HEK293 (cell line): ENCODE measurements around the gene ZNF792.
A peak's percentile ranks its signal among the peaks of the same experiment; 100 is the strongest.

Experiments used
- GLIS1 ChIP-seq: fragments of 450-650 bp; formaldehyde crosslinking; IDR thresholded peaks from 2 replicates; pipeline ENCODE4 v1.5.1; 2016; ENCODE audit warnings: missing biosample characterization, missing genetic modification characterization
- HIC1 ChIP-seq: fragments of 450-650 bp; formaldehyde crosslinking; IDR thresholded peaks from 2 replicates; pipeline ENCODE4 v1.5.1; 2016; ENCODE audit warnings: missing biosample characterization, missing genetic modification characterization
- KLF10 ChIP-seq: fragments of 450-650 bp; IDR thresholded peaks from 2 replicates; pipeline ENCODE4 v1.5.1; 2018; ENCODE audit warnings: missing biosample characterization, mild to moderate bottlenecking, missing genetic modification characterization
- KLF16 ChIP-seq: fragments of 450-650 bp; formaldehyde crosslinking; IDR thresholded peaks from 2 replicates; pipeline ENCODE4 v1.5.1; 2017; ENCODE audit warnings: missing biosample characterization, missing genetic modification characterization
- KLF9 ChIP-seq: fragments of 450-650 bp; formaldehyde crosslinking; IDR thresholded peaks from 2 replicates; pipeline ENCODE4 v1.5.1; 2016; ENCODE audit warnings: missing biosample characterization, missing genetic modification characterization, low read depth
- PATZ1 ChIP-seq: fragments of 450-650 bp; formaldehyde crosslinking; IDR thresholded peaks from 2 replicates; pipeline ENCODE4 v1.5.1; 2016; ENCODE audit warnings: missing biosample characterization, missing genetic modification characterization
- REST ChIP-seq: fragments of 450-650 bp; formaldehyde crosslinking; IDR thresholded peaks from 2 replicates; pipeline ENCODE4 v1.5.1; 2016; ENCODE audit warnings: missing biosample characterization, missing genetic modification characterization
- SCRT1 ChIP-seq: fragments of 450-650 bp; formaldehyde crosslinking; IDR thresholded peaks from 2 replicates; pipeline ENCODE4 v1.5.1; 2016; ENCODE audit warnings: missing biosample characterization, missing genetic modification characterization, borderline replicate concordance
- SCRT2 ChIP-seq: fragments of 450-650 bp; formaldehyde crosslinking; IDR thresholded peaks from 2 replicates; pipeline ENCODE4 v1.5.1; 2016; ENCODE audit warnings: missing biosample characterization, missing genetic modification characterization
- SETDB1 ChIP-seq: IDR thresholded peaks from one replicate; pipeline ENCODE4 v1.6.1; 2017; ENCODE audit warnings: mild to moderate bottlenecking, low read length, moderate library complexity, mixed read lengths; ENCODE audit not compliant: insufficient read length
- ZBTB10 ChIP-seq: fragments of 450-650 bp; formaldehyde crosslinking; IDR thresholded peaks from 2 replicates; pipeline ENCODE4 v1.5.1; 2016; ENCODE audit warnings: missing biosample characterization, missing genetic modification characterization
- ZBTB8A ChIP-seq: fragments of 450-650 bp; formaldehyde crosslinking; IDR thresholded peaks from 2 replicates; pipeline ENCODE4 v1.5.1; 2016; ENCODE audit warnings: missing biosample characterization, missing genetic modification characterization
- ZEB2 ChIP-seq: fragments of 450-650 bp; formaldehyde crosslinking; IDR thresholded peaks from 2 replicates; pipeline ENCODE4 v1.5.1; 2016; ENCODE audit warnings: missing biosample characterization, missing genetic modification characterization
- ZIC2 ChIP-seq: fragments of 450-650 bp; formaldehyde crosslinking; IDR thresholded peaks from 2 replicates; pipeline ENCODE4 v1.5.1; 2016; ENCODE audit warnings: missing biosample characterization, missing genetic modification characterization
- ZNF132 ChIP-seq: fragments of 450-650 bp; formaldehyde crosslinking; IDR thresholded peaks from 2 replicates; pipeline ENCODE4 v1.5.1; 2017; ENCODE audit warnings: missing biosample characterization, missing genetic modification characterization, borderline replicate concordance
- ZNF146 ChIP-seq: fragments of 450-650 bp; formaldehyde crosslinking; IDR thresholded peaks from 2 replicates; pipeline ENCODE4 v1.5.1; 2016; ENCODE audit warnings: missing biosample characterization, missing genetic modification characterization
- ZNF148 ChIP-seq: fragments of 450-650 bp; formaldehyde crosslinking; IDR thresholded peaks from 2 replicates; pipeline ENCODE4 v1.5.0; 2017; ENCODE audit warnings: missing biosample characterization, missing genetic modification characterization, borderline replicate concordance
- ZNF221 ChIP-seq: fragments of 450-650 bp; formaldehyde crosslinking; IDR thresholded peaks from 2 replicates; pipeline ENCODE4 v1.5.1; 2017; ENCODE audit warnings: missing biosample characterization, missing genetic modification characterization, borderline replicate concordance
- ZNF341 ChIP-seq: fragments of 450-650 bp; formaldehyde crosslinking; IDR thresholded peaks from 2 replicates; pipeline ENCODE4; 2016; ENCODE audit warnings: low read depth, missing biosample characterization, missing genetic modification characterization
- ZNF416 ChIP-seq: fragments of 450-650 bp; formaldehyde crosslinking; IDR thresholded peaks from 2 replicates; pipeline ENCODE4 v1.5.1; 2016; ENCODE audit warnings: missing biosample characterization, missing genetic modification characterization
- ZNF561 ChIP-seq: fragments of 450-650 bp; IDR thresholded peaks from 2 replicates; pipeline ENCODE4 v1.5.1; 2018; ENCODE audit warnings: missing biosample characterization, missing genetic modification characterization, borderline replicate concordance
- ZNF621 ChIP-seq: fragments of 450-650 bp; formaldehyde crosslinking; IDR thresholded peaks from 2 replicates; pipeline ENCODE4 v1.5.1; 2017; ENCODE audit warnings: missing biosample characterization, missing genetic modification characterization
- ZNF701 ChIP-seq: fragments of 450-650 bp; formaldehyde crosslinking; IDR thresholded peaks from 2 replicates; pipeline ENCODE4 v1.5.1; 2016; ENCODE audit warnings: missing biosample characterization, missing genetic modification characterization
- ZNF76 ChIP-seq: fragments of 450-650 bp; formaldehyde crosslinking; IDR thresholded peaks from 2 replicates; pipeline ENCODE4; 2016; ENCODE audit warnings: low read depth, missing biosample characterization, missing genetic modification characterization, borderline replicate concordance
- ZNF837 ChIP-seq: fragments of 450-650 bp; formaldehyde crosslinking; IDR thresholded peaks from 2 replicates; pipeline ENCODE4 v1.5.1; 2016; ENCODE audit warnings: missing biosample characterization, missing genetic modification characterization
- ZXDB ChIP-seq: fragments of 450-650 bp; formaldehyde crosslinking; IDR thresholded peaks from 2 replicates; pipeline ENCODE4 v1.5.1; 2016; ENCODE audit warnings: missing biosample characterization, missing genetic modification characterization

Gene ZNF792

GRCh38 chr19:35000647-35001501 is 36.8 kb upstream of the ZNF792 start (continued):
- 0 out of 2 replicates have a peak, but pooled peaks have one; percentile 26 for TF ChIP-seq REST (tag by site-specific recombination)
- TF ChIP-seq PATZ1, result peak; percentile 97
- no peak for TF ChIP-seq ZNF701 (tag by site-specific recombination)
- TF ChIP-seq ZNF561 (tag by site-specific recombination), result no peak; the same call in 1 of the 2 replicates
- no peak for TF ChIP-seq ZNF837 (tag by site-specific recombination)
- no peak for TF ChIP-seq ZNF146 (tag by site-specific recombination)
- peak; percentile 73 for TF ChIP-seq ZXDB (tag by site-specific recombination)
- no peak for TF ChIP-seq ZNF221 (tag by site-specific recombination)
- no peak; the same call in 1 of the 2 replicates for TF ChIP-seq GLIS1
- peak; percentile 74 for TF ChIP-seq ZNF341 (tag by site-specific recombination)
- TF ChIP-seq HIC1 (tag by site-specific recombination), result peak; percentile 32; the same call in 1 of the 2 replicates
- TF ChIP-seq SCRT1, result no peak
- no peak for TF ChIP-seq ZNF416 (tag by site-specific recombination)
- TF ChIP-seq ZIC2 (tag by site-specific recombination), result peak; percentile 62
- TF ChIP-seq KLF9 (tag by site-specific recombination), result peak; percentile 63
- peak; percentile 53; the same call in 1 of the 2 replicates for TF ChIP-seq ZNF76 (tag by site-specific recombination)
- no peak for TF ChIP-seq SETDB1
- peak; percentile 26; the same call in 1 of the 2 replicates for TF ChIP-seq ZBTB8A
- TF ChIP-seq ZNF621 (tag by site-specific recombination), result no peak
- TF ChIP-seq ZNF148, result no peak
- TF ChIP-seq ZNF132 (tag by site-specific recombination), result no peak
- peak; percentile 69; the same call in 1 of the 2 replicates for TF ChIP-seq SCRT2 (tag by site-specific recombination)
- peak; percentile 64 for TF ChIP-seq KLF16 (tag by site-specific recombination)
- no peak for TF ChIP-seq KLF10 (tag by site-specific recombination)
- TF ChIP-seq ZBTB10 (tag by site-specific recombination), result peak; percentile 87; the same call in 1 of the 2 replicates
- peak; percentile 60 for TF ChIP-seq ZEB2
